Lung (tissue), 12 donors: ENCODE results near the gene HDAC4. TPM values are rescaled to one million over a fixed set of nuclear protein-coding genes. Genes with fewer than 3 reads are reported as not detected.

Source experiments
- ATAC-seq: fragments of 200-7000 bp; cut with Tn5 transposase; one replicate; pipeline ENCODE4 v1.9.1; 2020; ENCODE audit warnings: moderate number of reproducible peaks; ENCODE audit not compliant: insufficient read depth, low FRiP score
- DNase-seq, 3 donors: peaks; one replicate each; pipeline ENCODE4 v3.0.0-alpha.2; 2013 to 2017
- H3K27ac ChIP-seq, 2 donors: one replicate each; pipeline ENCODE4 v1.5.1; 2013; ENCODE audit warnings: mild to moderate bottlenecking in 2 of 2, moderate library complexity in 2 of 2, control low read depth in 1 of 2, inconsistent platforms in 1 of 2, low read depth in 1 of 2, low read length in 1 of 2
- H3K27me3 ChIP-seq, 3 donors: one replicate each; pipeline ENCODE4 v1.5.1; 2013; ENCODE audit warnings: low read length in 2 of 3; ENCODE audit not compliant: control insufficient read depth in 3 of 3, insufficient read depth in 3 of 3
- H3K36me3 ChIP-seq, 4 donors: one replicate each; pipeline ENCODE4 v1.5.1; 2013; ENCODE audit warnings: low read length in 4 of 4, mild to moderate bottlenecking in 1 of 4, moderate library complexity in 1 of 4; ENCODE audit not compliant: control insufficient read depth in 4 of 4, insufficient read depth in 4 of 4
- H3K4me1 ChIP-seq, 5 donors: one replicate each; pipeline ENCODE4 v1.5.1; 2013; ENCODE audit warnings: low read length in 5 of 5, mild to moderate bottlenecking in 2 of 5, moderate library complexity in 1 of 5; ENCODE audit not compliant: control insufficient read depth in 5 of 5, insufficient read depth in 5 of 5
- H3K4me3 ChIP-seq: one replicate; pipeline ENCODE4 v1.5.1; 2013; ENCODE audit warnings: mild to moderate bottlenecking, control low read depth, moderate library complexity
- H3K9ac ChIP-seq, 2 donors: one replicate each; pipeline ENCODE4 v1.5.1; 2013; ENCODE audit warnings: low read length in 2 of 2, control low read depth in 1 of 2; ENCODE audit not compliant: insufficient read depth in 1 of 2
- H3K9me3 ChIP-seq, 4 donors: one replicate each; pipeline ENCODE4 v1.5.1; 2013; ENCODE audit warnings: low read length in 3 of 4, mild to moderate bottlenecking in 1 of 4, moderate library complexity in 1 of 4; ENCODE audit not compliant: control insufficient read depth in 4 of 4, insufficient read depth in 3 of 4
- CTCF ChIP-seq: IDR thresholded peaks from 2 replicates; pipeline ENCODE4 v1.5.1; 2012; ENCODE audit warnings: mild to moderate bottlenecking; ENCODE audit errors: control extremely low read depth, extremely low read depth
- WGBS, 2 donors: extraction: QIAGEN DNeasy Blood & Tissue Kit; methylation state at CpG; one replicate each; pipeline ENCODE4 v1.1.7; 2013; 5-methylcytosine and 5-hydroxymethylcytosine counted together
- polyA plus RNA-seq, 2 donors: library from polyadenylated mRNA; stranded (reverse); fragments of 200-250 nt; gene quantifications; one replicate each; pipeline ENCODE4 v1.2.1, GENCODE V29; 2013
- total RNA-seq, 2 donors: library from RNA; depleted of rRNA in 1 of 2; stranded (reverse); fragments of >200 nt in 1 of 2; gene quantifications; one replicate each; pipeline ENCODE4 v1.2.1, GENCODE V29; 2014 to 2021
- donor health status: control.
- donor health status: control.
- donor health status: Bipolar disorder and iron deficiency.
- donor health status: healthy.
- donor health status: DM: yes; HTN: yes; CAD: no.

The HDAC4 gene
- total and polyA plus RNA-seq, 4 donors = 6.9 to 47.7 (median 20.7) TPM

GRCh38 chr2:239202343-239202742, 198.5 kb downstream of the HDAC4 start:
- no peak for ATAC-seq

GRCh38 chr2:239201884-239202283, 198.9 kb downstream of the HDAC4 start:
- DNase-seq (no peak), ATAC-seq (no peak)
- Histone ChIP-seq H3K27ac (no peak overlapping the region), H3K36me3 (peaks cover 0 to 10% (median 1%) of the 10 kb centered on the region in 4 donors), H3K27me3 (no peaks in the 10 kb centered on the region), H3K9me3 (no peaks in the 10 kb centered on the region), H3K4me1 (peaks cover 0 to 9% (median 4%) of the 10 kb centered on the region in 5 donors), H3K9ac (no peak overlapping the region), H3K4me3 (no peak overlapping the region)
- 96 to 97% methylated on average over 7 of the region's 7 CpGs for WGBS, 2 donors
- TF ChIP-seq CTCF = no peak

More at GRCh38 chr2:239202343-239202742, 198.5 kb downstream of the HDAC4 start:
- Histone ChIP-seq H3K9me3 (no peaks in the 10 kb centered on the region), H3K27ac (no peak overlapping the region), H3K27me3 (no peaks in the 10 kb centered on the region), H3K4me3 (no peak overlapping the region), H3K9ac (no peak overlapping the region), H3K4me1 (peaks cover 0 to 9% (median 4%) of the 10 kb centered on the region in 5 donors), H3K36me3 (peaks cover 0 to 6% (median 1%) of the 10 kb centered on the region in 4 donors)
- no peak for TF ChIP-seq CTCF
- no peak for DNase-seq
- 80 to 88% methylated on average over 12 of the region's 12 CpGs for WGBS, 2 donors

- WGBS, 2 donors = 77 to 92% methylated on average over 6 of the region's 6 CpGs
- H3K27ac ChIP-seq = peak overlapping the region in 1 of 2 donors; percentile 58
- no peak overlapping the region for H3K9ac ChIP-seq
- ATAC-seq (no peak), DNase-seq (no peak)
- no peak for TF ChIP-seq CTCF
- H3K4me1 ChIP-seq = peaks cover 0 to 9% (median 4%) of the 10 kb centered on the region in 5 donors
- no peaks in the 10 kb centered on the region for H3K9me3 ChIP-seq
- no peak overlapping the region for H3K4me3 ChIP-seq
- H3K36me3 ChIP-seq = peaks cover 0 to 14% (median 1%) of the 10 kb centered on the region in 4 donors
- H3K27me3 ChIP-seq = no peaks in the 10 kb centered on the region
Measured at GRCh38 chr2:239201531-239201876, 199.3 kb downstream of the HDAC4 start.
